ENCODE measurements around the gene WWP2. TPM values are rescaled to one million over a fixed set of nuclear protein-coding genes. Genes with fewer than 3 reads are reported as not detected.

Gene WWP2
- total RNA-seq, 1 donor from 2014 or later: 21.7 TPM

DNA sequence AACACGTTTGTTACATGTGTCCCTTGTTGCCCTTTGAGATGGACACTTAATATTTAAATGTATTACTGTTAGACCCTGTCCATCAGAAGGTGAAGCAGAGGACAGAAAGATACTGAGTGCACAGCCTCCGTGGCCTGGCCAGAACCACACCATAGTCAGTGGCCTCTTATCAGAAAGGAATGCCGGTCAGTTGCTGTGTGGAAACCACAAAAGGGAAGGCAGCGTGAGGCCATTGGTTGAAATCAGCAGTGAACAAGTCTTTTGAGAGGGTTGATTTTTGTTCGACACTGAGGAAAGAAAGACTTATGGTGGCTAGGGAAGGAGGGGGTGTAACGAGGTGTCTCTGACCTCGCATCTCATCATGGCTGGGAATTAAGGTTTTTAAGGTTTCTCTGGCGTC is 103.6 kb downstream of the WWP2 start:
- ATAC-seq (ENCODE audit: poor library complexity) (peak; percentile 58), DNase-seq (peak; percentile 50)
- intact Hi-C loops (cut with DNase I): loop anchor here (10.0 kb wide), 1 partner anchor 59 kb away; no protein-coding TSS in a partner anchor

DNA sequence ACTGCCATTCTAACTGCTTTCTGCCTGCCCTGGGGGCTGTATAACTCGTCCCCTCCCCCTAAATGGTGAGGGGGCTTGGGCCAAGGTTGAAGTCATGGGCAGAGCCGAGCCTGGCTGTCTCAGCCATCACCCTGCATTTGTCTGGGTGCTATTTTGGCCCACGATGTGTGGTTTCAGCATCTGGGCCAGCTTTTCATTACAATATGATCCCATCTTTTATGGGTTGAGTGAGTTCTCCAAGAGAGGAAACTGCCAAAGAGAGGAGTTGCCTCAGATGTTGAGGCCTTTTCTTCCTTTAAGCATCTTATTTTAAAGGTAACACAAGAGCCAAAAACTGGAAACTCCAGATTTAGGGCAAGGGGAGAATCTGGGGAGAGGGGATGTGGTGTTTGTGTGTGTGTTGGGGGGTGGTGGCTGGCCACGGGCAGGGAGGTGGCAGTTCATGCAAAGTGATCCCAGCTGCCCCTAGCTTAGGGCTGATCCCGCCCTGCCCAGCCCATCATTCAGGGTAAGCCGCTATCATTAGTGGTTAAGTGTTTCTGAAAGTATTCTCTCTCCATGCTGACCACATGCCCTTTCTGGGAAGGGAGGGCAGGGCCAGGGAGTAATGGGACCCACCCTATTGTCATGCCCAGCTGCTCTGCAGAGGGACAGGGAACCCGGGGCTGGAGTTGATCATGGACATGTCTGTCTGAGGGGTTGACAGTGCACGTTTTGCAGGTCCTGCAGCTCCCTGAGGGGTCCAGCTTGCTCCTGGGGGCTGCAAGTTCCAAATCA is 105.8 kb downstream of the WWP2 start:
- intact Hi-C loops (cut with DNase I): loop anchor here (10.0 kb wide), 1 partner anchor 57 kb away; no protein-coding TSS in a partner anchor
- DNase-seq (no peak), ATAC-seq (ENCODE audit: poor library complexity) (peak; percentile 37)

DNA sequence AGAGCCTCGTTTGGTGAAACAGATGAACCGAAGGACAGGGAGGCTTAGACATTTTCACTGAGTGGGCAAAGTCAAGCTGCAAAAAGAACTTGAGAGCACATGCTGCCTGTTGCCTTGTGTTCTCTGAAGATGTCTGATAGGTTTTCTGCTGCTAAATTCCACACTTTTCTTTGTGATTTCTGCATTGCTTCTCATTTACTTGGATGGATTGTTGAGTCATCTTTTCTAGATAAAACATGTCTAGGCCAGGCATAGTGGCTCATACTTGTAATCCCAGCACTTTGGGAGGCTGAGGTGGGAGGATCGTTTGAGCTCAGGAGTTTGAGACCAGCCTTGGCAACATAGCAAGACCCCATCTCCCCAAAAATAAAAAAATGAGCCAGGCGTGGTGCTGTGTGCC is 108.6 kb downstream of the WWP2 start:
- no peak for ATAC-seq (ENCODE audit: poor library complexity)
- DNase-seq: no peak
- intact Hi-C loops (cut with DNase I): no loop called here

DNA sequence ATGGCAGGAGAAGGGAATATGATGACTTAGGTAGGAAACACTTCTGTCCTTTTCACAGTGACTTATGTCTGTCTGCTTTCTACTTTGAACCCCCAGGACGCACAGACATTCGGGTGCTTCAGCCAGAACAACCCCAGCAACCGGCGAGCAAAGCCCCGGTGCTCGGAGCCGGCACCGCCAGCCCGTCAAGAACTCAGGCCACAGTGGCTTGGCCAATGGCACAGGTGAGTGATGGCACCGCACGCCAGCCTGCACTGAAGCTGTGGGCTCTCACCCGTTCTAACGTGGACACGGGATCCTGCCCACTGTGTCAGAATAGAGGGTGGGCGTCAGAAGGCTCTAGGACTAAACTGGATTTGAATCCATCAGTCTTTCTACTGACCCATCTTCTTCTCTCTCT is 109.6 kb downstream of the WWP2 start:
- no peak for DNase-seq

DNA sequence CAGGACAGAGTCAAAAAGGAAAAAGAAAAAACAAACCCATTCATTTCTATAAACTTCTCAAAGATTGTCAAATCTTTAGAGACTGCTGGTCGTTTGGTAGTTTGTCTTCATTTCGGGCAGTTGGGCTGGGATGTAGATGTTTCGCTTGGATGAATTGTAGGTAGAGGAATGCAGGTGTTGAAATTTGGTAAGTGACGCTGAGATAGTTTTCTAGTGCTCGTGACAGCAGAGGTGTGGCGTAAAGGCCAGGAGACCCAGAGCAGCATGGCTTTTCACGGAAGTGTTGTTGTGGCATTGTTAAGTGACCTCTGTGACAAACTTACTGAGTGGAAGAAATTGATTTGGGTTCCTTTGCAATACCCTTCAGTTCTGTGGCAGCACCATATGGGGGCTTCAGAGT is 110.8 kb downstream of the WWP2 start:
- no peak for ATAC-seq (ENCODE audit: poor library complexity)
- intact Hi-C loops (cut with DNase I): no loop called here
- no peak for DNase-seq

More for the DNA sequence above, 109.6 kb downstream of the WWP2 start:
- ATAC-seq (ENCODE audit: poor library complexity): no peak
- intact Hi-C loops (cut with DNase I): no loop called here

DNA sequence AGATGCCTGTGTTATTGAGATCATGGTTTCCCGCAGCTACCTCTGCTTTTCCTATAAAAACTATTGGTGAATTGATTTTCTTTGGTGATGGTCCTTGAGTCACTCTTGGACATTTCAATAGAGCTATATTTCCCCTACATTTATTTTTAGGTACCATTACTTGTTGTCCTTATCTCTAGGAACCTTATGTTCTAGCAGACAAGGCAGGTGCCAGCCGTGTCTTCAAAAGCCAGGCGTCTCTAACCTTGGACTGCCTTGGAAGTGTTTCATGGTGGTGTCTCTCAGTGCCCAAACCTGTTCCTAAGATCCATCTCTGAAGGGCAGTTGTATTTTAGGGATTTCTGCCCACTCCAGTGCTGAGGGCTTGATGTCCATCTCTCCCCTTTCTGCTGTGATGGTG is 111.7 kb downstream of the WWP2 start:
- peak; percentile 45 for ATAC-seq (ENCODE audit: poor library complexity)

DNA sequence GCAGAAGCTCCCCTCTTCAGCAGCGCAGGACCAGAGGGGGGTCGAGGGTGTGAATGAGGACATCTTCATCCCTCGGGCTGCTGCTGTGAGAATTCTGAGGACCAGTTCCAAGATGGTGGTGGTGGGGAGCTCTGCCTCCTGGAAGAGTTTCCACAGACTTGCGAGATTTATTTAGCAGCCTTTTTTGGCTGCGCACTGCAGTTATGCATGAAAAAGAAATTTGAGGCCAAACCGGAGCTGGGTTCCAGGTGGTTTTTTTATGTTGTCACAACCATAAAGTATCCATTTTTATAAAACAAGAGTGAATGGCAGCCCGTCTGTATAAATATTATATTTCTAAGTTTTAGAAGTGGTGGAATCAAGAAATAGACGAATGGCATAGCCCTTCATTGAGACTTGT is 112.1 kb downstream of the WWP2 start:
- ATAC-seq (ENCODE audit: poor library complexity) (no peak), DNase-seq (no peak)
- intact Hi-C loops (cut with DNase I): no loop called here

More for the DNA sequence above, 111.7 kb downstream of the WWP2 start:
- intact Hi-C loops (cut with DNase I): no loop called here
- no peak for DNase-seq

DNA sequence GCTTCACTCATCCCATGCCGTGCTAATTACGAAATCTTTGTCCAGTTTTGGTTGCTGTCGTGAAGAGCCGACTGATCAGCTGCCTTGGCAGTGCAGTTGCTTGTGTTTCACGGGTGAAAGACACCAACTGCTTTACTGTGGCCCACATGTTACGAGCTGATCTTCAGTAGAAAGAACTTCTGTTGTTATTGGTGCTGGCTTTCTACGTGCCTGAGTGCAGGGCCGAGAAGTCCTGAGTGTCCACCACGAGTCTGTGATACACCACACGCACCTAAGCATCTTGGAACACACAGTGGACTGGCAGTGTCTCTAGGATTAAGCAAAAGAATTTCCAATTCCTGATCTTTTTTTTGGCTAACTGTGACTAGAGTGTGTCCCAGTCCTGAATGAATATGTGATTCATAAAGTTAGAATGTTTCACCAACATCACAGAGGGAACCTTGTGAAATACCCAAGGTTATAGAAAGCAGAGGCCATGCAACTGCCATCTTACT is 118.6 kb downstream of the WWP2 start:
- DNase-seq (no peak), ATAC-seq (ENCODE audit: poor library complexity) (no peak)
- intact Hi-C loops (cut with DNase I): no loop called here

DNA sequence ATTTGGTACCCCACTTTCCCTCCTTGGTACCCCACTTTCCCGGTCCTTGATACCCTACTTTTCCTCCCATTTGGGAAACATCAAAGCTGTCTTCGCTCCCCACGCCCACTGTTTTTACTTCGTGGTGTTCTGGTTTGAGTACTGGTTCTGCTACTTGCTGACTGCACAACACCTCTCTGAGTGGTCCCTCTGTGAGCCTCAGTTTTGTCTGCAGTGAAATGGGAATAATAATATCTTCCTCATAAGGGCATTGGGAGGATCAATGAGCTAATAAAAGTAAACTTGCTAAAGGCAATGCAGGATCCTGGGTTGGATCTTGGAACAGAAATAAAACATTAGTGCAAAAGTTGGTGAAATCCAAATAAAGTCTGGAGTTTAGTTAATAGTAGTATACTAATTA is 119.0 kb downstream of the WWP2 start:
- DNase-seq (no peak), ATAC-seq (ENCODE audit: poor library complexity) (no peak)
- intact Hi-C loops (cut with DNase I): no loop called here

DNA sequence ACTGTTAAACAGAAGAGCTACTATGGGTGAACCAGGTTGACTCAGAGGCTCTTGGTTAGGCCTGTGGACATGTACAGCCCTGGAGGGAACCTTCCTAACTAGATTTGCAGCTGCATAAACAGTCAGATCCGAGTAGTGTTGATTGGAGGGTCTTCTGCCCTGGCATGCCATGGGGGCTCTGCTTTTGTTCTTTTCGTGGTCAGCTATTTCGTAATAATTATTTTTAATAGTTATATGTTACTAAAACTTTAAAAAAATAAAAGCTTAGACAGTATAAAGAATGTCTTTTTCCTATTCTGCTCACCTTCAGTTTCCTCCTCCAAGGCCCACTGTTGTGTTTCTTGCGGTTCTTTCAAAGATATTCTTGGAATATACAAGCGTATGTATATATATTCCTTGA is 121.6 kb downstream of the WWP2 start:
- intact Hi-C loops (cut with DNase I): no loop called here
- ATAC-seq (ENCODE audit: poor library complexity): no peak
- DNase-seq: no peak

DNA sequence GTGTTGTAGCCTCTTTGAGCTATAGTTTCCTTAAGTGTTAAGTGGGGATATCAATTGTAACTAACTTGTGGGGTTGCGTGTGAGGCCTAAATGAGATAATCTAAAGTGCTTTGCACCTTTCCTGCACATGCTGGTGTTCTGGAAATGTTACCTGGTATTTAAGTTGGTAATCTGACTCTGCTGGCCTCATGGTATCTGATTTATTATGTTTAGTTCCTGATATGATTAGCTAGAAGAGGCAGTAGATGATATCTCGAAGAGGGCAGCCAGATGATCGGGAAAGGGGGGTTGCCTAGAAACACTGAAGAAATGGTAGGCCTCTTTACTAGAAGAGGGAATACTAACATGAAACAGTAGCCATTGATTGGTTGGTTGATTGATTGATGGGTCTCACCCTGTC is 123.6 kb downstream of the WWP2 start:
- intact Hi-C loops (cut with DNase I): no loop called here
- ATAC-seq (ENCODE audit: poor library complexity): no peak
- no peak for DNase-seq

DNA sequence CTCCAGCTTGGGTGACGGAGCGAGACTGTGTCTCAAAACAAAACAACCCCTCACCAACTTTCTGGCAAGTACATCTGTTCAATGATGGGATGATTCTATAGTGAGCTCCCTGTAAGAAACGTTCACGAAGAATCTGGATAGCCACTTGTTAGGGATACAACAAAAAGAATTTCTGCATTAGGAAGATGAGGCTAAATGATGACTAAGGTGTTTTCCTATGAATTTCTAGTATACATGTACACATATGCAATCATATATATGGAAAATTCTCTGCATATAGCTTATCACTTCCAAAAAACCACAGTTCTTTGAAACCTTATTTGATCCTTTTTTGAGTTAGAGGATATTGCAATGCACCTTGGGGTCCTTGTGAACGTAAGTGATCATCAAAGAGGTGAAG is 124.6 kb downstream of the WWP2 start:
- no peak for ATAC-seq (ENCODE audit: poor library complexity)
- intact Hi-C loops (cut with DNase I): no loop called here
- no peak for DNase-seq

DNA sequence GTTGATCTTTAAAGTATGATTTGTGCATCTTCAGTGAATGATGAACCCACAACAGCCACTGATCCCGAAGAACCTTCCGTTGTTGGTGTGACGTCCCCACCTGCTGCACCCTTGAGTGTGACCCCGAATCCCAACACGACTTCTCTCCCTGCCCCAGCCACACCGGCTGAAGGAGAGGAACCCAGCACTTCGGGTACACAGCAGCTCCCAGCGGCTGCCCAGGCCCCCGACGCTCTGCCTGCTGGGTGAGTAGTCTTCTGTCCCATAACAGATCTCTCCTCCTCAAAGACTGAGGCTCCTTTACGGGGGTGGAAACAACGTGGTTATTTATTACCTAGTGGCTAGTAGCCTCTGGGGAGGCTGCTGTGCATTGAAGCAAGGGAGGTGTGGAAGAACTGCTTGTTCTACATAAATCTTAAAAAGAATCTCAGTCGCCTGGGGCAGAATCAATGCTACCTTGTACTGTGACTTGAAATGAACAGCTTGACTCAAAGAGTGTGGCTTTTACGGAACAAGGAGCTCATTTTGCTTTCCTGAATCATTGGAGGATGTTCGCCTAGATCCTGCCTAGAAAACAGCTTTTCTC is 126.0 kb downstream of the WWP2 start:
- ATAC-seq (ENCODE audit: poor library complexity) (no peak), DNase-seq (no peak)
- intact Hi-C loops (cut with DNase I): no loop called here

DNA sequence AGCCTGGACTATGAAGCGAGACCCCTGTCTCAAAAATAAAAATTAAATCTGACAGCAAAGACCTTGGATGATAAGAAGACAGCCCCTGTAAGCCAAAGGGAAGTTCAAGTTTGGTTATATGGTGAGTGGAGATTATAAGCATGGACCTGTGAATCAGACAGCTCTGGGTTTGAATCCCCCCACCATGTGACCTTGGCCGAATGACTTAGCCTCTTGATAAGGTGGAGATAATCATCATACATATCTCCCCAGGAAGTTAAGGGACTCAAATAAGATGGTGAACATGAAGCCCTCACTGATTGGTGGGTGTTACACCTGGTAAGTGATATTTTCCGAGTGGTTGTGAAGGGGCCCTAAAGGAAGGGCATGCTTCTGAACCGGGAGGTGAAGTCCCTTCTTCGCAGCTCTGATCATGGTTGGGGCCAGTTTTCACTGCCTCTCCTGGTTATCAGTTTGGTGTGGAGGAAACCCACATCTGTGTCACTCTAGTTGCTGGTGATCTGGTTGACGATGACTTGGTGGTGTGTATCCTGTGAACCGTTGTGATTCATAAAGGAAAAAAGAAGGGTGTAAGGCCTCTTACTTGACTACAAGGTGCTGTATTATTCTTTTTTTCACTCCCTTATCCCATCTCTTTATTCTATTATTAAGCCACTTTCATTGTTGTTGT is 127.3 kb downstream of the WWP2 start:
- intact Hi-C loops (cut with DNase I): no loop called here
- ATAC-seq (ENCODE audit: poor library complexity): no peak
- no peak for DNase-seq

DNA sequence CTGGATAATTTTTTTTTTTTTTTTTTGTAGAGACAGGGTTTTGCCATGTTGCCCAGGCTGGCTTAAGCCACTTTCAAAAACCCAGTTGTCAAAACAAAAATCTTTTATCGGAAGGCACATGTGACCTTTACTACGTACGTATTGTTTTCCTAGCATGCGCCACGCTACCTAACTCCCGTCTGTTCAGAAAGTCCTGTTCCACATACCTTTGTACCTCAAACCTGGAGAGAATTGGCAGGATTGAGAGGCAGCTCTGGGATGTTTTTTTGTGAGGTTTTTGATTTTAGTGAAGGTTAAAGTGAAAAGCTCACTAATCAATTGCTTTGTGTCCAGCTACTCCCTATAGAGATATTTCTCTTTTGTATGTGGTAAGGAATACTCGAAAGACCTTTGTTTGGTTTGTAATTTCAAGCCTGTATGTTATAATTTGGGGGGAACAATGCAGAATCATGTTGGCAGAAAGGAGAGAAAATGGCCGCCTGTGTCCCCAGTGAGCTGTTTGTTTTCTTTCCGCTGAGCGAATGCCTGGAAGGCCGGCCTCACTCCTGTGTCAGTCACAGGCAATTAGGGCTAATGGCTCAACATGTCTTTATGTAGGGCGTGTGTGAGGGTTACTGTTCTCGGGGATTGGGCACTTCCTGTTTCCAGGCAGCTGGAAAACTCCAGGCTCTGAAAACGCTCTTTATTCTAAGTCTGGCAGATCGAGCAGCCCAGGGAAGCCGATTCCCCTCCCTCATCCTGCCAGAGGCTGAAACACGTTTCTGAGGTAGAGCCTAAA is 128.2 kb downstream of the WWP2 start:
- DNase-seq (peak; percentile 64), ATAC-seq (ENCODE audit: poor library complexity) (peak; percentile 87)
- intact Hi-C loops (cut with DNase I): no loop called here

DNA sequence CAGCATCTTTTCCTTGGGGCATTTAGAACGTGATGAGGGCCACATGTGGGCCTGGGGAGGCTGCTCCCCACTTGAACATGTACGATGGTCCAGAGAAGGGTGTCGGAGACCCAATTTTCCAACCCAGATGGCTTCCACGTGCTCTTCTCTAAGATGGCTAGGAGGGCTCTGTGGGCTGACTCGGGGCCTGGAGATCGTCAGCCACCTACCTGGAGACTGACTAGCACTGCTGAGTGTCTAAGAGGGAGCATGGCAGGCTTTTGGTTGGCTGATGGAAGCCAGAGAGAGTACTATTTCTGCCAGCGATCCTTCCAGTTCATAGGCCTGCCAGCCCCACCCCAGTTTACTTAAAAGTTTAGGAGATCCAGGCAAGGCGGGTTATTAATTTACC is 128.8 kb downstream of the WWP2 start:
- intact Hi-C loops (cut with DNase I): no loop called here
- ATAC-seq (ENCODE audit: poor library complexity): peak; percentile 28
- DNase-seq: no peak

DNA sequence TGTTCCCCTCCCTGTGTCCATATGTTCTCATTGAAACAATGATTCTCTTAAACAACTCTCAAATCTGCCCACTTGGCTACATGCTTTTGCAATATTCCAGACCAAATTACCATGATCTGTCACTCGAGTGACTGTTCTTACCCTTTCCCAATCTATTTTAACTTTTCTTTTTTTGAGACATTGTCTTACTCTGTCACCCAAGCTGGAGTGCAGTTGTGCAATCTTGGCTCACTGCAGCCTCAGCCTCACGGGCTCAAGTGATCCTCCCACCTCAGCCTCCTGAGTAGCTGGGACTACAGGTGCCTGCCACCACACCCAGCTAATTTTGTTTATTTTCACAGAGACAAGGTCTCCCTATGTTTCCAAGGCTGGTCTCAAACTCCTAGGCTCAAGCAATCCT is 130.2 kb downstream of the WWP2 start:
- intact Hi-C loops (cut with DNase I): no loop called here
- no peak for DNase-seq
- no peak for ATAC-seq (ENCODE audit: poor library complexity)

DNA sequence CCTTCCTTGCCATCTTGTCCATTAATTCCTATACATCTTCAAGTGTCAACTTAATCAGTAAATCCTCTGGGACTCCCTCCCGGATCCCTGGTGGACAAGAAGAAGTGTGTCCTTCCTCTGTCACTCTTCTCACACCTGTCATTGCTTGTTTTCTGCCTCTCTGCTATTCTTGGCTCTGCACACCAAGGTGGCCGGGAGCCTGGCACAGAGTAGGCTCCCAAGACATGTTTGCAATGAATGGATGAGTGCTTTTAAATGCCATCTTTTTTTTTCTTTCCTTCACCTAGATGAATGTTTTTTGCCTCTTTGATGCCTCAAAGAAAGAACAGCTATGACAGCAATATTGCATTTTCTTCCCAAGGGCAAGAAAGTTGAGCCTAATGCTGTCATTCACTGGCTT is 131.0 kb downstream of the WWP2 start:
- intact Hi-C loops (cut with DNase I): no loop called here

DNA sequence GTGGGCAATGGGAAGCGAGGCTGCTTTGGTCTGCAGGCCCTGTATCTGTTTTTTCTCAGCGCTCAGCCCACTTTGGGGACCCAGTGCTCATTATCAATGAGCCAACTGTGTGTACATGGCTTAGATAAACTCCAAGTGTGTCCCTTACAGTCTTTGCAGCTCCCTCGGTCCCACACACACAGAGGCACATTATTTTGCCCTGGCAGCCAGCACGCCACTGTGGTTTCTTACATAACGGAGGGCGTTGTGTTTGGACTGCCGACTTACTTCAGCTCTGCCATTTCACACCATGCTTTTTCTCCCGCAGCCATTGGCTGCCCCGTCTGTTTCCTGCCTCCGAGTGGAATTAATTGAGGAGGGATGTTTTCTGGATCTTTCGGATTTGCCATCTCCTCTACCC is 132.5 kb downstream of the WWP2 start:
- no peak for DNase-seq
- ATAC-seq (ENCODE audit: poor library complexity): no peak
- intact Hi-C loops (cut with DNase I): no loop called here

More for the DNA sequence above, 131.0 kb downstream of the WWP2 start:
- DNase-seq (no peak), ATAC-seq (ENCODE audit: poor library complexity) (no peak)

All from Right ventricle myocardium superior (tissue), 1 donor.